Measurements from ENCODE around the gene S100A16. TPM values are rescaled to one million over a fixed set of nuclear protein-coding genes. Genes with fewer than 3 reads are reported as not detected.

S100A16 gene
- total and polyA plus RNA-seq, 12 donors = 26.2 to 128 (median 76.2) TPM

GRCh38 chr1:153652805-153653500 lies 40.0 kb upstream of the S100A16 start:
- no peak overlapping the region for H3K4me3 ChIP-seq
- no peaks in the 10 kb centered on the region for H3K27me3 ChIP-seq
- 29 to 53% (median 45%) methylated on average over 2 to 3 of the region's 3 CpGs for WGBS, 4 donors
- TF ChIP-seq CTCF (IDR thresholded peaks at IDR 0.05) = no peak
- TF ChIP-seq POLR2A (IDR thresholded peaks at IDR 0.05) = no peak
- DNase-seq = peak in 2 of 7 donors; percentile 49 to 56
- no peaks in the 10 kb centered on the region for H3K9me3 ChIP-seq (replicated peaks in 1 of 3)
- H3K36me3 ChIP-seq (replicated peaks in 1 of 2) = no peaks in the 10 kb centered on the region
- intact Hi-C loops (cut with DNase I) = no loop called here
- H3K4me1 ChIP-seq (replicated peaks in 1 of 2) = peaks cover 11 to 14% of the 10 kb centered on the region in 2 donors
- H3K27ac ChIP-seq = peak overlapping the region in 4 of 5 donors; percentile 72 to 76 (median 74)

- Histone ChIP-seq H3K4me3 (no peak overlapping the region), H3K36me3 (replicated peaks in 1 of 2) (no peaks in the 10 kb centered on the region), H3K9me3 (replicated peaks in 1 of 3) (no peaks in the 10 kb centered on the region), H3K27me3 (no peaks in the 10 kb centered on the region), H3K4me1 (replicated peaks in 1 of 2) (peaks cover 9 to 14% of the 10 kb centered on the region in 2 donors), H3K27ac (no peak overlapping the region)
- intact Hi-C loops (cut with DNase I) = no loop called here
- WGBS, 4 donors = 76 to 96% (median 87%) methylated on average over 1 of the region's 1 CpG
- TF ChIP-seq POLR2A (IDR thresholded peaks at IDR 0.05) (no peak), CTCF (IDR thresholded peaks at IDR 0.05) (no peak)
- DNase-seq = no peak
These were observed 38.8 kb upstream of the S100A16 start for GRCh38 chr1:153651771-153652170.

GRCh38 chr1:153649863-153650235 lies 36.9 kb upstream of the S100A16 start:
- H3K27ac ChIP-seq = no peak overlapping the region
- intact Hi-C loops (cut with DNase I) = no loop called here
- DNase-seq = peak in 1 of 7 donors; percentile 39

More at GRCh38 chr1:153649863-153650235, 36.9 kb upstream of the S100A16 start:
- H3K9me3 ChIP-seq (replicated peaks in 1 of 3) = no peaks in the 10 kb centered on the region
- H3K36me3 ChIP-seq (replicated peaks in 1 of 2) = peaks cover 0 to 17% of the 10 kb centered on the region in 2 donors
- H3K27me3 ChIP-seq = no peaks in the 10 kb centered on the region
- H3K4me3 ChIP-seq = no peak overlapping the region
- WGBS, 4 donors = 79 to 88% (median 81%) methylated on average over 1 to 2 of the region's 2 CpGs
- peaks cover 9 to 14% of the 10 kb centered on the region in 2 donors for H3K4me1 ChIP-seq (replicated peaks in 1 of 2)
- TF ChIP-seq CTCF (IDR thresholded peaks at IDR 0.05) (no peak), POLR2A (IDR thresholded peaks at IDR 0.05) (no peak)
